ENCODE measurements around the gene C3orf20.

Gene C3orf20

DNA sequence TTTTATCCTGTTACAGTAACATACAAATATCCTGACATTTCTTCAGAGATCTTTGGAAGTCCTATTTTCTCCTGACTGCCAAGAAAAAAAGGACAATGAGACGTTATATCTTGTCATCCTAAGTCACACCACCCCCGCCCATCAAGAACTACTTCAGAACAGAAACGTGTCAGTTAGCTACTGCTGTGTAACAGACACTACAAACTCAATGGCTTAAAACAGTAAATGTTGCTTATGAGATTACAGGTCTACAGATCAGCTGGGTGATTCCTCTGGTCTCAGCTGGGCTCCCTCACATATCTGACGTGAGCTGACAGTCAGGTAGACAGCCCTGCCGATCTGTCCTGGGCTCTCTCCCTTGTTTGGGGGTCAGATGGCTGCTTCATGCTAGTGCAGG, 43.8 kb upstream of the C3orf20 start:
- TF ChIP-seq CEBPB (IDR thresholded peaks at IDR 0.05) (no peak), YY1 (IDR thresholded peaks at IDR 0.05; ENCODE audit: low read depth) (no peak), FOXM1 (IDR thresholded peaks at IDR 0.05; ENCODE audit: borderline replicate concordance, low read depth) (no peak), NFIC (IDR thresholded peaks at IDR 0.05) (no peak)

- TF ChIP-seq USF1 (IDR thresholded peaks at IDR 0.05) = no peak
- TF ChIP-seq EP300 (IDR thresholded peaks at IDR 0.05; ENCODE audit: borderline replicate concordance) = no peak
- no peak for TF ChIP-seq ZBTB7A (IDR thresholded peaks at IDR 0.05; ENCODE audit: low read depth)
- no peak for TF ChIP-seq CEBPB (IDR thresholded peaks at IDR 0.05)
- TF ChIP-seq TCF12 (IDR thresholded peaks at IDR 0.05; ENCODE audit: low read depth) = no peak
- no peak for TF ChIP-seq CREB1 (IDR thresholded peaks at IDR 0.05; ENCODE audit: low read depth)
- TF ChIP-seq TEAD4 (IDR thresholded peaks at IDR 0.05) = no peak
- TF ChIP-seq NFIC (IDR thresholded peaks at IDR 0.05) = no peak
- TF ChIP-seq TAF1 (IDR thresholded peaks at IDR 0.05; ENCODE audit: low read depth) = no peak
- no peak for TF ChIP-seq EGR1 (IDR thresholded peaks at IDR 0.05)
These were observed 43.1 kb upstream of the C3orf20 start for GRCh38 chr3:14631687-14632441.

GRCh38 chr3:14632442-14632930, 42.5 kb upstream of the C3orf20 start:
- TF ChIP-seq USF1 (IDR thresholded peaks at IDR 0.05) (no peak), FOXM1 (IDR thresholded peaks at IDR 0.05; ENCODE audit: borderline replicate concordance, low read depth) (no peak), RAD21 (IDR thresholded peaks at IDR 0.05; ENCODE audit: low read depth) (no peak), CREB1 (IDR thresholded peaks at IDR 0.05; ENCODE audit: low read depth) (no peak), ZBTB7A (IDR thresholded peaks at IDR 0.05; ENCODE audit: low read depth) (no peak), EGR1 (IDR thresholded peaks at IDR 0.05) (no peak), YY1 (IDR thresholded peaks at IDR 0.05; ENCODE audit: low read depth) (no peak), TAF1 (IDR thresholded peaks at IDR 0.05; ENCODE audit: low read depth) (no peak), NFIC (IDR thresholded peaks at IDR 0.05) (no peak), EP300 (IDR thresholded peaks at IDR 0.05; ENCODE audit: borderline replicate concordance) (no peak), CEBPB (IDR thresholded peaks at IDR 0.05) (no peak), MAX (IDR thresholded peaks at IDR 0.05) (no peak), TEAD4 (IDR thresholded peaks at IDR 0.05) (no peak), TCF12 (IDR thresholded peaks at IDR 0.05; ENCODE audit: low read depth) (no peak)
- TF ChIP-seq, protein P1, sequence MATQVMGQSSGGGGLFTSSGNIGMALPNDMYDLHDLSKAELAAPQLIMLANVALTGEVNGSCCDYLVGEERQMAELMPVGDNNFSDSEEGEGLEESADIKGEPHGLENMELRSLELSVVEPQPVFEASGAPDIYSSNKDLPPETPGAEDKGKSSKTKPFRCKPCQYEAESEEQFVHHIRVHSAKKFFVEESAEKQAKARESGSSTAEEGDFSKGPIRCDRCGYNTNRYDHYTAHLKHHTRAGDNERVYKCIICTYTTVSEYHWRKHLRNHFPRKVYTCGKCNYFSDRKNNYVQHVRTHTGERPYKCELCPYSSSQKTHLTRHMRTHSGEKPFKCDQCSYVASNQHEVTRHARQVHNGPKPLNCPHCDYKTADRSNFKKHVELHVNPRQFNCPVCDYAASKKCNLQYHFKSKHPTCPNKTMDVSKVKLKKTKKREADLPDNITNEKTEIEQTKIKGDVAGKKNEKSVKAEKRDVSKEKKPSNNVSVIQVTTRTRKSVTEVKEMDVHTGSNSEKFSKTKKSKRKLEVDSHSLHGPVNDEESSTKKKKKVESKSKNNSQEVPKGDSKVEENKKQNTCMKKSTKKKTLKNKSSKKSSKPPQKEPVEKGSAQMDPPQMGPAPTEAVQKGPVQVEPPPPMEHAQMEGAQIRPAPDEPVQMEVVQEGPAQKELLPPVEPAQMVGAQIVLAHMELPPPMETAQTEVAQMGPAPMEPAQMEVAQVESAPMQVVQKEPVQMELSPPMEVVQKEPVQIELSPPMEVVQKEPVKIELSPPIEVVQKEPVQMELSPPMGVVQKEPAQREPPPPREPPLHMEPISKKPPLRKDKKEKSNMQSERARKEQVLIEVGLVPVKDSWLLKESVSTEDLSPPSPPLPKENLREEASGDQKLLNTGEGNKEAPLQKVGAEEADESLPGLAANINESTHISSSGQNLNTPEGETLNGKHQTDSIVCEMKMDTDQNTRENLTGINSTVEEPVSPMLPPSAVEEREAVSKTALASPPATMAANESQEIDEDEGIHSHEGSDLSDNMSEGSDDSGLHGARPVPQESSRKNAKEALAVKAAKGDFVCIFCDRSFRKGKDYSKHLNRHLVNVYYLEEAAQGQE (IDR thresholded peaks at IDR 0.05; ENCODE audit: low read depth) = no peak

DNA sequence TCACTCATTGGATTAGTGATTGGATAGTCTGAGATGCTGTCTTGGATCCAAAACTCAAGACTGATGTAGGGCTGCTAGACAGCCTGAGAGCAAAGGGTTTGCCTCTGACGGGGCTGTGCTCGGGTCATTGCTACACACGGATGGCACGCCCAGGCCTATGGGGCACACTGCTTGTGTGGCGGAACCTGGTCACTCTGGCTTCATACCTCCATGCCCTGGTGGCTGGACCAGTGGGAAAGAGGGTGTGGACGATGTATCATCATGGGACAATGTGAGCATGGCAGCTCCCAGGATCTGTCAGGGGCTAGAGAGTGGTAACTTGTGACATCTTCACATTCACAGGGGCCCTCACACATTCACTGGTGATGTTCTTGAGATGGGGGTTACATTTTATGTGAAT, 41.5 kb upstream of the C3orf20 start:
- TF ChIP-seq FOXM1 (IDR thresholded peaks at IDR 0.05; ENCODE audit: borderline replicate concordance, low read depth) = no peak
- TF ChIP-seq TCF12 (IDR thresholded peaks at IDR 0.05; ENCODE audit: low read depth) = no peak
- no peak for TF ChIP-seq EGR1 (IDR thresholded peaks at IDR 0.05)
- no peak for TF ChIP-seq USF1 (IDR thresholded peaks at IDR 0.05)
- no peak for TF ChIP-seq EP300 (IDR thresholded peaks at IDR 0.05; ENCODE audit: borderline replicate concordance)
- TF ChIP-seq, protein P1 (IDR thresholded peaks at IDR 0.05; ENCODE audit: low read depth) = no peak
- no peak for TF ChIP-seq CREB1 (IDR thresholded peaks at IDR 0.05; ENCODE audit: low read depth)
- TF ChIP-seq NFIC (IDR thresholded peaks at IDR 0.05) = no peak
- no peak for TF ChIP-seq TEAD4 (IDR thresholded peaks at IDR 0.05)
- no peak for TF ChIP-seq RAD21 (IDR thresholded peaks at IDR 0.05; ENCODE audit: low read depth)
- TF ChIP-seq MAX (IDR thresholded peaks at IDR 0.05) = no peak
- TF ChIP-seq CEBPB (IDR thresholded peaks at IDR 0.05) = no peak

GRCh38 chr3:14633819-14634424, 41.0 kb upstream of the C3orf20 start:
- TF ChIP-seq EP300 (IDR thresholded peaks at IDR 0.05; ENCODE audit: borderline replicate concordance) = no peak
- TF ChIP-seq USF1 (IDR thresholded peaks at IDR 0.05) = no peak
- TF ChIP-seq, protein P1 (IDR thresholded peaks at IDR 0.05; ENCODE audit: low read depth) = no peak
- no peak for TF ChIP-seq EGR1 (IDR thresholded peaks at IDR 0.05)
- 0 out of 2 replicates have a peak, but pooled peaks have one; percentile 48 for TF ChIP-seq YY1 (IDR thresholded peaks at IDR 0.05; ENCODE audit: low read depth)
- TF ChIP-seq ZBTB7A (IDR thresholded peaks at IDR 0.05; ENCODE audit: low read depth) = no peak
- no peak for TF ChIP-seq CREB1 (IDR thresholded peaks at IDR 0.05; ENCODE audit: low read depth)
- TF ChIP-seq NFIC (IDR thresholded peaks at IDR 0.05) = no peak
- TF ChIP-seq FOXM1 (IDR thresholded peaks at IDR 0.05; ENCODE audit: borderline replicate concordance, low read depth) = no peak
- TF ChIP-seq TEAD4 (IDR thresholded peaks at IDR 0.05) = no peak
- TF ChIP-seq TCF12 (IDR thresholded peaks at IDR 0.05; ENCODE audit: low read depth) = no peak
- no peak for TF ChIP-seq TAF1 (IDR thresholded peaks at IDR 0.05; ENCODE audit: low read depth)
- TF ChIP-seq RAD21 (IDR thresholded peaks at IDR 0.05; ENCODE audit: low read depth) = peak; percentile 66
- TF ChIP-seq MAX (IDR thresholded peaks at IDR 0.05) = no peak
- TF ChIP-seq CEBPB (IDR thresholded peaks at IDR 0.05) = no peak

All from Ishikawa (cell line).